CD1c-positive myeloid dendritic cell (primary cell): ENCODE measurements around the gene FBXL16.
A peak's percentile ranks its signal among the peaks of the same experiment; 100 is the strongest.
"Not testable (repeated sequence)": the region's sequence is repeated elsewhere in the genome, so short reads cannot be mapped to it uniquely, and the experiment has no call there.

Experiments
- DNase-seq: peaks from one replicate; pipeline ENCODE4 v3.0.0-alpha.2; 2016; ENCODE audit errors: extremely low spot score

Gene FBXL16

DNA sequence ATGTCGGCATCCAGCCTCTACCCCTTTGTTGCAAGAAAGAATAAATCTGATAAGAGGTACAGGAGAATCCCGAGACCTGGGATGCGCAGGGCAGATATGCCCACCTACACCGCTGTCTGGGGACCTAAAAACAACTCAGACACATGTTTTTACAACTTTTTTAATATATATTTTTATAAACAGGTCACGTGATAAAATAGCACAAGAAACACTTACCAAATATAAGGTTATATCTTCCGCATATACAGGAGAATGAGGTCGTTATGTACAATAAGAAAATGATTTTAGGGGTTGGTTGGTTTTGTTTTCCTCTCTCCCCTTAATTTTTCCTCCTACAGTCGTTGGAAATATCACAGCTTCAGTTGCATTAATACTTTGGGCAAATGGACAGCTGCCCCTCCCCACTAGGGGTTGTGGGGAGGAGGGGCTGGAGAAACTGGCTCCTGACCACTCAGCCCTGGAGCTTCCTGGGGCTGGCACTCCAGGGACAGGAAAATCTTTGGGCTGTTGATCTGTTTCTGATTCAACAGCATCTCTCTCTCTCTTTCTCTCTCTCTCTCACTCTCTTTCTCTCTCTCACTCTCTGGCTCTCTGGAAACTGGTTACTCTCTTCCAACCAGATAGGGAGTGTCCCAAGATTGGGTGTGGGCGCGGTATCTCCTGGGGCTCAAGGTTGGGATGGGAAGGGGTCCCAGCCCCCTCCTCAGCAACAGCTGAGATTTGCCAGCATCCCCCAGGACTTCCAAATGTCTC, 13.1 kb downstream of the FBXL16 start:
- no peak for DNase-seq

DNA sequence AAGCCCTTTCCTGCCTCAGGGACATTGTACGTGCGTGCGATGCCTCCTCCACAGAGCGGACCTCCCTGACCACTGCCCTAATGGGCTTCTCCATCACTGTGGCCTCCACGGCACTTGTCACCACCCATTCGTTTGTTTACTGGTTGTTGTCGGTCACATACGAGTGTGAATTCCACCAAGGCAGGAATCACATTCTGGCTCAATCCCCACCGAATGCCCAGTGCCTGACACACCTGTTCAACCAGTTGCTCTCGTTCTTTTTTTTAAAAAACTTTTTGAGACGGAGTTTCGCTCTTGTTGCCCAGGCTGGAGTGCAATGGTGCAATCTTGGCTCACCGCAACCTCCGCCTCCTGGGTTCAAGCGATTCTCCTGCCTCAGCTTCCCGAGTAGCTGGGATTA, 14.4 kb downstream of the FBXL16 start:
- not testable (repeated sequence) for DNase-seq

GRCh38 chr16:689175-689897, 16.3 kb downstream of the FBXL16 start:
- no peak for DNase-seq

DNA sequence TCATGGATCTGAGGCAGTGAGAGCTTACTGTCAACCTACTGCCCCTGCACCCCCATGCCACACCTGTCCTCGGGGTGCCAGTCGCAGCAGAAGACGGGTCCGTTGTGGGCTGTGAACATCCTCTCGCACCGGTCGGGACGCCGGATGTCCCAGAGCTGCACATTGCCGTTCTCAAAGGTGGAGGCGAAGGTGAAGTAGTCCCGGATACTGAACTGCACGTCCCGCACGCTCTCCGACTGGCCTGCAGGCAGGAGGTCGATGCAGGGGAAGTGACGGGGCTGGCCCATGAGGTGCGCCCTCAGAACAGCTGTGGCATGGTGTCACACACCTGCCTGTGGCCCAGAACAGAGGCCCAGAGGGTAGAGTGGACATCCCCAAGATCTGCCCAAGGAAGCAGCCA, 18.1 kb downstream of the FBXL16 start:
- DNase-seq = no peak

DNA sequence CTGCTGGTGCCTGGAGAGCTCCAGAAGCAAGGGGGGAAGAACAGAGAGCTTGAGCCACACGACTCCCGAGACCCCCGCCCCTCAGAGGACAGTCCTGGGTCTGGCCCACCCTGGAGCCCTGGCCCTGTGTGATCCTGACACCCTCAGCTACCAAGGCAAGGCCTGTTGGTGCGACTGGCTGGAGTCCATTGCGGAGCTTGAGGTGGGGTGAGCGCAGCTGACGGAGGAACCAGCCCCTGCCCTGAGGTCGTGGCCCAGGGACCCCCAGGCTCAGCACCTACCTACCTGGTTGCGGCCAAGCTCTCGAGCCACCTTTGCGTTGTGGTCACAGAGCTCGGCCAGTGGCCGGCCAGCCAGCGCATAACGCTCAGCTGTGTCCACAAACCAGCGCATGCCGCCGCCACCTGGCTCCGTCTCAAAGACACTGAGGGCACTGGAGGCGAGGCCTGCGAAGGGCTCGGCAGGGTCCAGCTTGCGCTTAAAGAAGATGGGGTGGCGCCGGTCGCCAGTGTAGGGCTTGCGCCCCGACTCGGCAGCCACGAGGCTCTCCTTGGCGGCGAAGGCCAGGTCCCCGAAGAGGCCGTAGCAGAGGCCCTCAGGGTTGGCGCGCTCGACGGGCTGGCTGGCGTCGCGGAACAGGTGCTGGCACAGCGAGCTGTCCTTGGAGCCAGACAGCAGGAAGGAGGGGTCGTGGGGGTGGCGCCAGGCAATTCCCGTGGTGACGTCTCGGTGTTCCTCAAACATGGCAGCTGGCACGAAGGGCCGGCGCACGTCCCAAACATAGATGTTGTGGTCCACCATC, 18.9 kb downstream of the FBXL16 start:
- no peak for DNase-seq

DNA sequence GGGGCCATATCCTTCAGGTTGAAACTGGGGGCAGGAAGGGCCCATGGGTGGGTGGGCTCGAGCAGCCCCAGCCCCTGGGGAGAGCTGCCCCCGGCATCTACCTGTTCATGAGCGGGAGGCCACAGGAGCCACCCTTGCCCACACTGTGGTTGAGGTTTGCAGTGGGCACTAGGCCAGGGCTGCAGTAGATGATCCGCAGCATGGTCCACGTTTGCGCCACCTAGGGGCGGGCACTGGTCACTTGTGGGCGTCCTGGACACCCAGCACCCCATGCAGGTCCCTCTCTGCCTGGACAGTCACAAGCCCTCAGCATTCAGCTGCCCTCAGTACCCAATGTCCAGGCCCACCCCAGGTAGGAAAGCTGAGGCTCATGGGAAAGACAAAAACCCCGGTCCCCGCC, 19.6 kb downstream of the FBXL16 start:
- DNase-seq = peak; percentile 32

DNA sequence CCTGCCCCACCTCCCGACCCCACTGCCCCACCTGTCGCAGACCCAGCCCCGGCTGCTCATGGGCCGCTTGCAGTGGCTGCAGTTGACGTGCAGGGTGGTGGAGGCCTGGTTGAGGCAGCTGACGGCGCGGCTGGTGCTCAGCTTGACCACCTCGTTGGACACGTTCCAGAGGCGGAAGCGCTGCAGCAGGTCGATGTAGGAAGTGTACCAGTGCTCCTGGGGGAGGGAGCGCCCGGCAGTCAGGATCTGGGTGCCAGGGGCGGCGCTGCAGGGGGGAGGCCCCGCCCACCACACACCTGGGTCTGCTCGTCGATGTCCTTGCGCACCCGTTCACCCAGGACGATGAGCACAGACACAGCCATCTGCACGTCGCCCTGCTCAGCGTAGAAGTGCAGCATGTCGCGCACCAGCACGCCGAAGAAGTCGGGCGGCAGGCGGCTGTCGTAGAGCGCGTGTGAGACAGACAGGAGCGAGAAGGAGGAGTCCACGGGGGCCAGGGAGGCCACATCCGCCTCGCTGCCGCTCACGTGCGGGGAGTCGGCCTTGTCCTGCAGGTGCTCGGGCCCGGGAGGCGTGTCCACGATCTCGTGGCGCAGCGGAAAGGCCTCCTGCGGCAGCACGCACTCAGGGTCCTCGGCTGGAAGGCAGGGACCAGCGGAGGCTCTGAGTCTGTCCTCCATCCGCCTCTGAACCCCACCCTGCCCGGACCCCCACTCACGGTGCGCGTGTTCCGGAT, 20.5 kb downstream of the FBXL16 start:
- no peak for DNase-seq

GRCh38 chr16:684071-684794, 21.4 kb downstream of the FBXL16 start, which contains the start of gene JMJD8:
Gene JMJD8, minus strand, starts transcription at chr16:684334. Its CDS starts 15 bp downstream, at chr16:684319.
- DNase-seq = peak; percentile 98

DNA sequence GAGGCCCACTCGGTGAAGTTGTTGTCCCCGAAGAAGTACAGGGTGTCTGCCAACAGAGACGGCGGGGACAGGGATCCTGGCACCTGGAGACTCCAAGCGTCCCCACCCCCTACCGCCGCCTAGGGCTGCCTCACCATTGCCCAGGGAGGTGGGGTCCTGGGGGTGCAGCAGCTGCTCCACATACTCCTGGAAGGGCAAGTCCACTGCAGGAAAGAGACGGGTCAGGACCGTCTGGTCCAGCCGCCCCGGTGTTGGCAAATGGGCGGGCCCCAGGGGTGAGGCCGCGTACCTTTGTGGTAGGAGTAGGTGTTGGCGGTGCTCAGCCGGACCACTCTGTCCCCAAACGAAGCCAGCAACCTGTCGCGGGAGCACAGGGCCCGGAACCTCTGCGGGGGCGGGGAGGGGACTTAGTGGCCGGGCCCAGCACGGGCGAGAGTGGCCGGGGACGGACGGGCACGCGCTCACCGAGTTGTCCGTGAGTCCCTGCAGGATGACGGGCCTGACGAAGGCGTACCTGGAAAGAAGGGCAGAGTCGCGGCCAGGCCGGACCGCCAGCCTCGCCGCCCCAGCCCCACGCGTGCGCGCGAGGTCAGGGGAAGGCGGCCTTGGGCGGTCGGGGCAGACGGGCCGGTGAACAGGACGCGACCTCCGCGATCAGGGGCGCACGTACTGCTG, 22.1 kb downstream of the FBXL16 start:
- DNase-seq = no peak

DNA sequence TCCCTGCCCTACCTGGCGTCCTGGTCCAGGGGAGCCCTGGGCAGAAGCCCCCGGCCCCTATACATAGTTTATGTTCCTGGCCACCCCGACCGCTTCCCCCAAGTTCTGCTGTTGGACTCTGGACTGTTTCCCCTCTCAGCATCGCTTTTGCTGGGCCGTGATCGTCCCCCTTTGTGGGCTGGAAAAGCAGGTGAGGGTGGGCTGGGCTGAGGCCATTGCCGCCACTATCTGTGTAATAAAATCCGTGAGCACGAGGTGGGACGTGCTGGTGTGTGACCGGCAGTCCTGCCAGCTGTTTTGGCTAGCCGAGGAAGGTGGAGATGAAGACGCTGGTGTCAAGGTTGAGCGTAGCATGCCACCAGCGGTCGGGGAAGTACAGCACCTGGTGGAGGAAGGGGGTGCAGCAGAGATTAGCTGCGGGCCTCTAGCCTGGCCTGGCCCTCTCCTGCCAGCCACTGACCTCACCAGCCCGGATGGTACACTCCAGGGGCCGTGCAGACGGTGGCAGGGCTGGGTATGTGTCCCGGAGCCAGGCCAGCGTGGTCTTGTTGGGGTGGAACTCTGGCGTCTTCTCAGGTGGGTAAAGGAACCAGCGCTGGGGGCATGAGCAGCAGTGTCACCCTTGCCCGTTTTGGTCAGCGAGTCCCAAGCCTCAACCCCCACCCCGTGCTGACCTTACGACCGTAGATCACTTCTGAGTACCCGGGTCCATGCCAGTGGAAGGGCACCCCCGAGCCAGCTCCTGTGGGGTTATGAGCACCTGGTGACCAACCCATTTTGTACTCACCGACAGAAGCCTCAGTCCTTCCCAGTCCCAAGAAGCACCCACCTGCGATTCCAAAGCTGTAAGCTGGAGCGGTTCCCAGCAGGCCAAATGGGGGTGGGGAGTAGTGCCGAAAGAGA, 22.9 kb downstream of the FBXL16 start:
- DNase-seq = no peak

GRCh38 chr16:681746-682427, 23.7 kb downstream of the FBXL16 start:
- DNase-seq = no peak

GRCh38 chr16:680967-681745, 24.4 kb downstream of the FBXL16 start:
- DNase-seq = peak; percentile 45

GRCh38 chr16:680625-680945, 25.0 kb downstream of the FBXL16 start:
- no peak for DNase-seq

DNA sequence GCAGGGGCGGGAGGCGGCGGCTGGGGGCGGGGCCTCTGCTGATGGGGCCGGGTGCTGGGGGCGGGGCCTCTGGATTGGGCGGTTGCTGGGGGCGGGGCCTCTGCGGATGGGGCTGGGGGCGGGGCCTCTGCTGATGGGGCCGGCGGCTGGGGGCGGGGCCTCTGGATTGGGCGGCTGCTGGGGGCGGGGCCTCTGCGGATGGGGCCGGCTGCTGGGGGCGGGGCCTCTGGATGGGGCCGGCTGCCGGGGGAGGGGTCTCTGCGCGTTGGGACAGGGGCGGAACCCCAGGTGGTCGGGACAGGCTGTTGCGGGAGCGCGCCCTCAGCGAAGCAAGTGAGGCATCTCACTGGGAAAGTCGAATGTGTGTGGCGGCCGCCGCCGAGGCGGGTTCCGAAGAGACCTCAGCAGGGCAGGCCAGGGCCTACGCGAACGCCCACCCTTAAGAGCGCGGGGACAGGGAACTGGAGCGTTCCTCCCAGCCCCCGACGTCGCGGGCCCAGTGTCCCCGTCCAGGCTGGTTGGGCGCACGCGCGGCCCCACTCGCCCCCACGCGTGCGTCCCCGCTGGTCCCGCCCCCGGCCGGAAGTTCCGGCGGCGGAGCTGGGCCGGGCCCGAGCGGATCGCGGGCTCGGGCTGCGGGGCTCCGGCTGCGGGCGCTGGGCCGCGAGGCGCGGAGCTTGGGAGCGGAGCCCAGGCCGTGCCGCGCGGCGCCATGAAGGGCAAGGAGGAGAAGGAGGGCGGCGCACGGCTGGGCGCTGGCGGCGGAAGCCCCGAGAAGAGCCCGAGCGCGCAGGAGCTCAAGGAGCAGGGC, 25.6 kb downstream of the FBXL16 start, which contains the start of gene STUB1:
STUB1 (plus strand) TSS at position 597 of the 811 bp plus-strand sequence; CDS start at position 713, 116 bp downstream.
- peak; percentile 95 for DNase-seq

DNA sequence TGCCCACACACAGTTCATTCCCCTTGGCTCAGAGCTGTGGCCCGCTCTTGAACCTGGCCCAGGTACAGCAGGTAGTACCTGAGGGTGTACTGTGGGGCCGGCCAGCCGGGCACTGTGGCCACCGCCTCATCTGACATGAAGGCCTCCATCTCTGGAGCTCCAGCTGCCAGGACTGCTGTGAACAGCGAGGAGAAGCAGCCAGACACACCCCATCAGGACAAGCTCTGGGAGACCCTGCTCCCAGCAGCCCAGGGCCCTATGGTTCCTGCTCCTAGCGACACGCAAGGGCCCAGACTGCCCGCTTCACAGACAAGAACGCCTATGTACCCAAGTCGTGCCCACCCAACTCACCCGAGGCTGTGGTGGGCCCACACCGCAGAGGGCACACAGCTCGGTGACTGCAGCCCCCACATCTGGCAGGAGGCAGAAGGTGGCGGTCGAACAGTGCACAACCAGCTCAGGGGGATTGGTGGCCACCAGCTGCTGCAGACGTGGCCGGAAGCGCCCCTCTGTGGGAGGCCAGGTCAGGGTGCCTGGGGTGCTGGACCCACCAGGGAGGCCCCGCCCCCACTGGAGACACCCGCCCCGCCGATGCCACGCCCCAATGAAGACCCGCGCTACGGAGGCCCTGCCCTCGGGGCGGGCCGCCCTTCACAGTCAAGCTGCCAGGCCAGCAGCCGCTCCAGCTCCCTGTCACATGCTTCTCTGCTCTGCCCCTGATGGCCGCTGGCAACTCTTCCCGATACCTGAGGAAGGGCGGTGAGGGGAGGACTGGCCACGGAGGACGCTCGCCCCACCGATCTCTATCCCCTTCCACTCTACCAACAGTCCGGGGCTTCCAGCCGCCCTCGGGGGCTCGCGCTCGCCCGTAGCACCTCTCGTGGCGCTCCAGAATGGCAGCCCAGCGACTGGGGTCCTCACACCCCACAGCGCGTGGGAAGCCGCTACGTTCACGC, 26.5 kb downstream of the FBXL16 start:
- DNase-seq = peak; percentile 57
